ENCODE data around the gene PSENEN. TPM values are rescaled to one million over a fixed set of nuclear protein-coding genes. Genes with fewer than 3 reads are reported as not detected.

Gene PSENEN
- total and polyA plus RNA-seq, 9 of the 15 experiments (the other 6 are each of a cell fraction or from before 2014, with no cell fraction given) = 34.5 to 299 (median 61.1) TPM

GRCh38 chr19:35704218-35704617 is 41.2 kb upstream of the PSENEN start, which contains the start of gene ZBTB32 (continued):
- no peak for TF ChIP-seq PBX2 (CRISPR knock-in tag; IDR thresholded peaks at IDR 0.05; ENCODE audit: low read depth)
- TF ChIP-seq PBX2 (tag; conservative IDR thresholded peaks at IDR 0.05; ENCODE audit: low read depth) = no peak
- no peak for TF ChIP-seq ILK (tag; IDR thresholded peaks at IDR 0.05; ENCODE audit: borderline replicate concordance, low read depth)
- no peak for TF ChIP-seq VEZF1 (CRISPR knock-in tag; IDR thresholded peaks at IDR 0.05)
- no peak for TF ChIP-seq TRIM24 (IDR thresholded peaks at IDR 0.05)
- no peak for TF ChIP-seq ZNF140 (CRISPR knock-in tag; IDR thresholded peaks at IDR 0.05)
- TF ChIP-seq ZNF395 (CRISPR knock-in tag; IDR thresholded peaks at IDR 0.05) = no peak
- no peak for TF ChIP-seq ZNF3 (CRISPR knock-in tag; IDR thresholded peaks at IDR 0.05)
- no peak for TF ChIP-seq HSF4 (CRISPR knock-in tag; IDR thresholded peaks at IDR 0.05; ENCODE audit: borderline replicate concordance)
- TF ChIP-seq ID3 (CRISPR knock-in tag; IDR thresholded peaks at IDR 0.05) = no peak
- no peak for TF ChIP-seq ID3 (tag; IDR thresholded peaks at IDR 0.05)
- TF ChIP-seq MNT (conservative IDR thresholded peaks at IDR 0.05) = peak; percentile 80 to 84
- TF ChIP-seq KDM2B (CRISPR knock-in tag; IDR thresholded peaks at IDR 0.05) = no peak
- no peak for TF ChIP-seq TCF7L2 (IDR thresholded peaks at IDR 0.05; ENCODE audit: low read depth, low read length)
- TF ChIP-seq KHSRP (IDR thresholded peaks at IDR 0.05) = no peak
- TF ChIP-seq JUND (IDR thresholded peaks at IDR 0.05; ENCODE audit: borderline replicate concordance, low read depth, low read length) = no peak
- TF ChIP-seq JUND (tag; IDR thresholded peaks at IDR 0.05; ENCODE audit: borderline replicate concordance, low read depth, low read length) = no peak; the same call in 2 of the 3 replicates
- TF ChIP-seq ZBTB5 (IDR thresholded peaks at IDR 0.05) = no peak
- no peak for TF ChIP-seq GATAD2B (IDR thresholded peaks at IDR 0.05; ENCODE audit: borderline replicate concordance)
- TF ChIP-seq ETS2 (tag; IDR thresholded peaks at IDR 0.05; ENCODE audit: borderline replicate concordance, poor library complexity, severe bottlenecking) = no peak
